Hypothalamus (tissue), 51 donors: ENCODE measurements around the gene ACR.
"Not testable (repeated sequence)": the region's sequence is repeated elsewhere in the genome, so short reads cannot be mapped to it uniquely, and the experiment has no call there.

ENCODE experiments used
- DNase-seq, 51 donors: peaks; one replicate each; lab custom pipeline; 2025; lab: John Stamatoyannopoulos, UW

ACR gene

GRCh38 chr22:50756949-50757491 is 19.0 kb downstream of the ACR start:
- peak in 15 of 51 donors; percentile 3 to 58 (median 21) for DNase-seq

GRCh38 chr22:50759597-50760341 is 21.8 kb downstream of the ACR start:
- DNase-seq, result not testable (repeated sequence)

GRCh38 chr22:50761829-50762228 is 23.8 kb downstream of the ACR start:
- not testable (repeated sequence) for DNase-seq

GRCh38 chr22:50764288-50764687 is 26.3 kb downstream of the ACR start:
- DNase-seq, result not testable (repeated sequence)

- peak in 1 of 51 donors; percentile 21 for DNase-seq
Observed at GRCh38 chr22:50775132-50775531, 37.1 kb downstream of the ACR start.

- not testable (repeated sequence) for DNase-seq
Observed at GRCh38 chr22:50777631-50778030, 39.6 kb downstream of the ACR start.

- DNase-seq, result not testable (repeated sequence)
Observed at GRCh38 chr22:50780244-50780643, 42.2 kb downstream of the ACR start.

GRCh38 chr22:50782253-50782652 is 44.2 kb downstream of the ACR start:
- DNase-seq, result not testable (repeated sequence)

- DNase-seq, result peak; percentile 9 to 89 (median 76)
Observed at GRCh38 chr22:50783033-50783879, 45.3 kb downstream of the ACR start, which contains the start of gene RABL2B. Gene RABL2B (minus strand): TSS chr22:50783636. CDS start chr22:50782294, 1,342 bp downstream.

- DNase-seq, result not testable (repeated sequence)
Observed at GRCh38 chr22:50783880-50784276, 45.9 kb downstream of the ACR start.

GRCh38 chr22:50785289-50785688 is 47.3 kb downstream of the ACR start:
- DNase-seq, result peak in 1 of 51 donors; percentile 11

- not testable (repeated sequence) for DNase-seq
Observed at GRCh38 chr22:50786936-50787335, 48.9 kb downstream of the ACR start.
